Prostate gland (tissue), 2 donors: Measurements from ENCODE around the gene FAM107B.

Experiments
- POLR2A ChIP-seq: fragments of 450-650 bp; IDR thresholded peaks from one replicate; pipeline ENCODE4 v1.6.1; 2016; ENCODE audit warnings: antibody characterized with exemption, mild to moderate bottlenecking
- POLR2AphosphoS5 ChIP-seq: sonication (generic); formaldehyde crosslinking; IDR thresholded peaks from one replicate; pipeline ENCODE4 v1.6.1; 2017; ENCODE audit warnings: antibody characterized with exemption
- TF ChIP-seq, protein P1 (sequence below), 4 experiments: fragments of 200-600 bp in 2 of 4; fragments of 450-650 bp in 2 of 4; sonication (generic) in 2 of 4; IDR thresholded peaks; 1 replicate in 3 of 4; 2 replicates in 1 of 4; pipeline ENCODE4 v1.5.1; 2016 to 2019; ENCODE audit warnings: antibody characterized with exemption in 4 of 4, mild to moderate bottlenecking in 2 of 4, moderate library complexity in 2 of 4

DNA sequence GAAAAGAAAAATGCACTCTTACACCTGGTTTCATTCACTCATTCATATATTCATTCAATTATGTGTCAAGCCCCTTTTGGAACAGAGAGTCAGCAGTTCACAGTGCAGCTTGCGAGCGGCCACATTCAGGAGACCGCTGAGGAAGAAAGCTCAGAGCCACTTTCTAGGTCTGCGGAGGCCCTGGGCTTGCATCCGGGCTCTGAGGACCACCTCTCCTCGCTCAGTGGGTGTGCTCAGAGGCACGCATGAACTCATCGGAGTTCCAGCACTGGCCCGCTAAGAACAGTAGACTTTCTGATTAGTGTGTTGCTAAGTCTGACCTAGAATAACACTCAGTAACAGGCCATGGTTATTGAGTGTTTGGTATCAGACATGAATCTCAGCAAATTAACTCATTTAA, 1.8 kb upstream of the FAM107B start:
- TF ChIP-seq, protein P1, sequence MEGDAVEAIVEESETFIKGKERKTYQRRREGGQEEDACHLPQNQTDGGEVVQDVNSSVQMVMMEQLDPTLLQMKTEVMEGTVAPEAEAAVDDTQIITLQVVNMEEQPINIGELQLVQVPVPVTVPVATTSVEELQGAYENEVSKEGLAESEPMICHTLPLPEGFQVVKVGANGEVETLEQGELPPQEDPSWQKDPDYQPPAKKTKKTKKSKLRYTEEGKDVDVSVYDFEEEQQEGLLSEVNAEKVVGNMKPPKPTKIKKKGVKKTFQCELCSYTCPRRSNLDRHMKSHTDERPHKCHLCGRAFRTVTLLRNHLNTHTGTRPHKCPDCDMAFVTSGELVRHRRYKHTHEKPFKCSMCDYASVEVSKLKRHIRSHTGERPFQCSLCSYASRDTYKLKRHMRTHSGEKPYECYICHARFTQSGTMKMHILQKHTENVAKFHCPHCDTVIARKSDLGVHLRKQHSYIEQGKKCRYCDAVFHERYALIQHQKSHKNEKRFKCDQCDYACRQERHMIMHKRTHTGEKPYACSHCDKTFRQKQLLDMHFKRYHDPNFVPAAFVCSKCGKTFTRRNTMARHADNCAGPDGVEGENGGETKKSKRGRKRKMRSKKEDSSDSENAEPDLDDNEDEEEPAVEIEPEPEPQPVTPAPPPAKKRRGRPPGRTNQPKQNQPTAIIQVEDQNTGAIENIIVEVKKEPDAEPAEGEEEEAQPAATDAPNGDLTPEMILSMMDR (IDR thresholded peaks at IDR 0.05), result no peak
- TF ChIP-seq POLR2A (no peak), POLR2AphosphoS5 (no peak)
